Measurements from ENCODE around the gene MZF1. TPM values are rescaled to one million over a fixed set of nuclear protein-coding genes. Genes with fewer than 3 reads are reported as not detected.

Gene MZF1
- total and polyA plus RNA-seq, 9 of the 15 experiments (the other 6 are each of a cell fraction or from before 2014, with no cell fraction given) = 0.31 to 29.3 (median 11.5) TPM

GRCh38 chr19:58585442-58586132 lies 12.5 kb upstream of the MZF1 start:
- WGBS (ENCODE audit: insufficient coverage, low coverage, missing lambda C conversion rate) = 58% methylated on average over 5 of the region's 6 CpGs
- TF ChIP-seq ETV6 (IDR thresholded peaks at IDR 0.05; ENCODE audit: borderline replicate concordance in 1 of 2, low read depth in 2 of 2, low read length in 1 of 2) (no peak), ETV6 (CRISPR knock-in tag; IDR thresholded peaks at IDR 0.05; ENCODE audit: borderline replicate concordance) (no peak), CHCHD3 (CRISPR knock-in tag; IDR thresholded peaks at IDR 0.05) (no peak), ZNF174 (CRISPR knock-in tag; IDR thresholded peaks at IDR 0.05) (no peak), ZNF398 (CRISPR knock-in tag; IDR thresholded peaks at IDR 0.05) (no peak), ZNF217 (CRISPR knock-in tag; IDR thresholded peaks at IDR 0.05) (no peak), PREB (CRISPR knock-in tag; IDR thresholded peaks at IDR 0.05) (no peak), PURB (CRISPR knock-in tag; IDR thresholded peaks at IDR 0.05; ENCODE audit: low read depth) (no peak), IRF2 (CRISPR knock-in tag; IDR thresholded peaks at IDR 0.05) (no peak), STAT6 (CRISPR knock-in tag; IDR thresholded peaks at IDR 0.05) (no peak), EZH2 (IDR thresholded peaks at IDR 0.05; ENCODE audit: borderline replicate concordance, low read depth, low read length) (no peak), ZNF165 (CRISPR knock-in tag; IDR thresholded peaks at IDR 0.05; ENCODE audit: borderline replicate concordance) (no peak), ZNF551 (CRISPR knock-in tag; IDR thresholded peaks at IDR 0.05) (no peak), E2F5 (CRISPR knock-in tag; IDR thresholded peaks at IDR 0.05) (no peak), ARID2 (IDR thresholded peaks at IDR 0.05) (peak; percentile 57; the same call in 1 of the 2 replicates), KAT8 (IDR thresholded peaks at IDR 0.05; ENCODE audit: low read depth) (no peak)

More at GRCh38 chr19:58585442-58586132, 12.5 kb upstream of the MZF1 start:
- ATAC-seq (no peak), DNase-seq (ENCODE audit: extremely low read depth in 1 of 4, low spot score in 3 of 4) (peak in 1 of 4 experiments; percentile 35), FAIRE-seq (no peak)
- Histone ChIP-seq H3K27ac (ENCODE audit: extremely low read depth, low read depth, low read length) (peak overlapping the region; percentile 93), H3K4me3 (no peak overlapping the region), H3K79me2 (ENCODE audit: control insufficient read depth, insufficient read depth, low read length) (peaks cover 15% of the 10 kb centered on the region; the same call in 2 of the 3 replicates), H3K4me2 (ENCODE audit: insufficient read depth, low read length) (peak overlapping the region; percentile 79), H4K20me1 (replicated peaks; ENCODE audit: control insufficient read depth, insufficient read depth, low read length) (no peaks in the 10 kb centered on the region), H2AFZ (ENCODE audit: low read depth, low read length) (peak overlapping the region; percentile 9; the same call in 1 of the 2 replicates), H3K36me3 (ENCODE audit: control insufficient read depth, insufficient read depth, low read length) (peaks cover 27% of the 10 kb centered on the region), H3K9me3 (replicated peaks; ENCODE audit: control insufficient read depth, insufficient read depth, low read depth, low read length) (peaks cover 2% of the 10 kb centered on the region; the same call in 1 of the 2 replicates), H3K4me1 (replicated peaks in 1 of 2; ENCODE audit: control insufficient read depth in 2 of 2, insufficient read depth in 2 of 2, low read length in 2 of 2) (peaks cover 40 to 46% of the 10 kb centered on the region in 2 experiments), H3K9ac (ENCODE audit: insufficient read depth in 1 of 2, low read depth in 2 of 2, low read length in 2 of 2) (peak overlapping the region; percentile 43 to 68), H3K9me1 (ENCODE audit: control insufficient read depth, insufficient read depth, low read length) (no peaks in the 10 kb centered on the region), H3K27me3 (ENCODE audit: control insufficient read depth in 2 of 2, insufficient read depth in 2 of 2, low read length in 2 of 2) (no peaks in the 10 kb centered on the region; a peak in 1 of 5 replicates)
- POLR2A ChIA-PET = interaction anchor here (0.6 to 0.7 kb wide), 2 partner anchors 26 to 64 kb away, joined by 3 to 6 read pairs; no protein-coding TSS in a partner anchor
- intact Hi-C loops (cut with micrococcal nuclease) = no loop called here
- BruUV-seq (replicated peaks) = no TSS peak
- CTCF ChIA-PET (ENCODE audit: low intra/inter-chr PET ratio) = no interaction called here
- in situ Hi-C loops (cut with MboI) = no loop called here

Data from K562 (cell line).